Measurements from ENCODE around the gene TESMIN.

DNA sequence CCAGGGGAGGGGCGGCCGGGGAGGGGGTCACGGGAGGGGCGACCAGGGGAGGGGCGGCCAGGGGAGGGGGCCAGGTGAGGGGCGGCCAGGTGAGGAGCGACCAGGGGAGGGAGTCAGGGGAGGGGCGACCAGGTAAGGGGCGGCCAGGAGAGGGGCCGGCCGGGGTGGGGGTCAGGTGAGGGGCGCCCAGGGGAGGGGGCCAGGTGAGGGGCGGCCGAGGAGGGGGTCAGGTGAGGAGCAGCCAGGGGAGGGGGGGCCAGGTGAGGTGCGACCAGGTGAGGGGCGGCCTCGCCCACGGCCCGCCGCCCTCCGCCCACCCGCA, 355 bp downstream of the TESMIN start:
- TF ChIP-seq, protein P1, sequence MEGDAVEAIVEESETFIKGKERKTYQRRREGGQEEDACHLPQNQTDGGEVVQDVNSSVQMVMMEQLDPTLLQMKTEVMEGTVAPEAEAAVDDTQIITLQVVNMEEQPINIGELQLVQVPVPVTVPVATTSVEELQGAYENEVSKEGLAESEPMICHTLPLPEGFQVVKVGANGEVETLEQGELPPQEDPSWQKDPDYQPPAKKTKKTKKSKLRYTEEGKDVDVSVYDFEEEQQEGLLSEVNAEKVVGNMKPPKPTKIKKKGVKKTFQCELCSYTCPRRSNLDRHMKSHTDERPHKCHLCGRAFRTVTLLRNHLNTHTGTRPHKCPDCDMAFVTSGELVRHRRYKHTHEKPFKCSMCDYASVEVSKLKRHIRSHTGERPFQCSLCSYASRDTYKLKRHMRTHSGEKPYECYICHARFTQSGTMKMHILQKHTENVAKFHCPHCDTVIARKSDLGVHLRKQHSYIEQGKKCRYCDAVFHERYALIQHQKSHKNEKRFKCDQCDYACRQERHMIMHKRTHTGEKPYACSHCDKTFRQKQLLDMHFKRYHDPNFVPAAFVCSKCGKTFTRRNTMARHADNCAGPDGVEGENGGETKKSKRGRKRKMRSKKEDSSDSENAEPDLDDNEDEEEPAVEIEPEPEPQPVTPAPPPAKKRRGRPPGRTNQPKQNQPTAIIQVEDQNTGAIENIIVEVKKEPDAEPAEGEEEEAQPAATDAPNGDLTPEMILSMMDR (IDR thresholded peaks at IDR 0.05; ENCODE audit: low read length): no peak
- no peak for TF ChIP-seq EZH2 (optimal IDR thresholded peaks at IDR 0.05; ENCODE audit: low read depth, low read length)
- TF ChIP-seq EZH2phosphoT487 (IDR thresholded peaks at IDR 0.05; ENCODE audit: low read length): no peak
